Measurements from ENCODE around the gene ADRB2. TPM values are rescaled to one million over a fixed set of nuclear protein-coding genes. Genes with fewer than 3 reads are reported as not detected.

Gene ADRB2
- total and polyA plus RNA-seq, 10 of the 15 experiments (the other 5 are each of a cell fraction or from before 2014, with no cell fraction given) = 0.03 to 0.34 (median 0.18) TPM; not detected in 1

- H3K4me1 ChIP-seq (ENCODE audit: control insufficient read depth, insufficient read depth, low read length) = no peaks in the 10 kb centered on the region
- DNase-seq (ENCODE audit: low read depth, low spot score) (no peak), FAIRE-seq (no peak), ATAC-seq (no peak)
- POLR2A ChIA-PET = no interaction called here
- H3K9me3 ChIP-seq (replicated peaks; ENCODE audit: control insufficient read depth, insufficient read depth, low read length) = no peaks in the 10 kb centered on the region
- intact Hi-C loops (cut with micrococcal nuclease; ENCODE audit: unreplicated experiment) = no loop called here
- no peaks in the 10 kb centered on the region for H3K79me2 ChIP-seq (ENCODE audit: control insufficient read depth, insufficient read depth, low read length)
- H3K4me3 ChIP-seq = no peak overlapping the region
- H3K27ac ChIP-seq (ENCODE audit: control insufficient read depth, insufficient read depth) = no peak overlapping the region
- BruUV-seq (replicated peaks) = no TSS peak
- H3K36me3 ChIP-seq (ENCODE audit: control insufficient read depth in 2 of 2, insufficient read depth in 2 of 2, low read length in 1 of 2) = no peaks in the 10 kb centered on the region
- SMC1A ChIA-PET (ENCODE audit: uncharacterized antibody, unreplicated experiment) = no interaction called here
- WGBS (ENCODE audit: insufficient coverage, insufficient replicate concordance, low lambda C conversion rate, missing lambda C conversion rate) = 10% methylated on average over 2 of the region's 2 CpGs
- no peak for TF ChIP-seq RUNX3 (IDR thresholded peaks at IDR 0.05; ENCODE audit: low read length)
- no peak overlapping the region for H2AFZ ChIP-seq (ENCODE audit: control insufficient read depth, low read depth, low read length)
- H3K4me2 ChIP-seq (ENCODE audit: control insufficient read depth, insufficient read depth) = no peak overlapping the region
- no peaks in the 10 kb centered on the region for H4K20me1 ChIP-seq (ENCODE audit: control insufficient read depth, insufficient read depth)
- CTCF ChIA-PET = no interaction called here
- H3K27me3 ChIP-seq (replicated peaks in 1 of 2; ENCODE audit: control insufficient read depth in 2 of 2, insufficient read depth in 2 of 2, low read length in 1 of 2) = no peaks in the 10 kb centered on the region; a peak in 1 of 4 replicates
- RAD21 ChIA-PET (ENCODE audit: unreplicated experiment) = no interaction called here
- H3K9ac ChIP-seq (ENCODE audit: control insufficient read depth, insufficient read depth, low read length) = no peak overlapping the region
- in situ Hi-C loops (cut with MboI) = no loop called here
Measured at GRCh38 chr5:148856009-148856367, 29.6 kb downstream of the ADRB2 start.

DNA sequence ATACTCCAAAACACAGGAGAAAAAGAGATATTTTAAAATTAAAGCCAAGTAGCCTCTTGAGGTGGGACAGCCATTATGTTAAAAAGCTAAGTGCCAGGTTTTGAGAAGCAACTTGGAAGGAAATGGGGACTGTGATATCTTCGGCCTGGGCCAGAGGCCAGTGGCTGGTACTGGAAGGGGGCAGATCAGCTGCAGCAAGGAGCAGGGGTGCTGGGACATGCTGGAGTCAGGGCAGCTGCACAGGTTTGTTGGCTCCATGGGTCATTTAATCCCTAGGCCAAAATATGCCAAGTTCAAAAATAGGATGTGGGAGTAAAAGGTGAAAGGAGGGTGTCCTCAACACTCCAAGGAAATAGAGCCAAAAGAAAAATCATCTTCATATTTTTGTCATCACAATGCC is 30.0 kb downstream of the ADRB2 start:
- ATAC-seq (no peak), FAIRE-seq (no peak), DNase-seq (ENCODE audit: low read depth, low spot score) (no peak)
- Histone ChIP-seq H4K20me1 (ENCODE audit: control insufficient read depth, insufficient read depth) (no peaks in the 10 kb centered on the region), H3K9ac (ENCODE audit: control insufficient read depth, insufficient read depth, low read length) (no peak overlapping the region), H3K36me3 (ENCODE audit: control insufficient read depth in 2 of 2, insufficient read depth in 2 of 2, low read length in 1 of 2) (no peaks in the 10 kb centered on the region), H3K27ac (ENCODE audit: control insufficient read depth, insufficient read depth) (no peak overlapping the region), H3K4me3 (no peak overlapping the region), H3K4me1 (ENCODE audit: control insufficient read depth, insufficient read depth, low read length) (no peaks in the 10 kb centered on the region), H3K9me3 (replicated peaks; ENCODE audit: control insufficient read depth, insufficient read depth, low read length) (no peaks in the 10 kb centered on the region), H2AFZ (ENCODE audit: control insufficient read depth, low read depth, low read length) (no peak overlapping the region), H3K27me3 (replicated peaks in 1 of 2; ENCODE audit: control insufficient read depth in 2 of 2, insufficient read depth in 2 of 2, low read length in 1 of 2) (no peaks in the 10 kb centered on the region; a peak in 1 of 4 replicates), H3K4me2 (ENCODE audit: control insufficient read depth, insufficient read depth) (no peak overlapping the region), H3K79me2 (ENCODE audit: control insufficient read depth, insufficient read depth, low read length) (no peaks in the 10 kb centered on the region)
- RAD21 ChIA-PET (ENCODE audit: unreplicated experiment) = no interaction called here
- no TSS peak for BruUV-seq (replicated peaks)
- SMC1A ChIA-PET (ENCODE audit: uncharacterized antibody, unreplicated experiment) = no interaction called here
- intact Hi-C loops (cut with micrococcal nuclease; ENCODE audit: unreplicated experiment) (no loop called here), in situ Hi-C loops (cut with MboI) (no loop called here)
- CTCF ChIA-PET = no interaction called here
- 96% methylated on average over 1 of the region's 1 CpG for WGBS (ENCODE audit: insufficient coverage, insufficient replicate concordance, low lambda C conversion rate, missing lambda C conversion rate)
- TF ChIP-seq NFYA (IDR thresholded peaks at IDR 0.05; ENCODE audit: borderline replicate concordance, low read depth, low read length) (no peak), CBX5 (IDR thresholded peaks at IDR 0.05; ENCODE audit: low read depth) (no peak), CREB1 (IDR thresholded peaks at IDR 0.05; ENCODE audit: low read depth) (no peak), RUNX3 (IDR thresholded peaks at IDR 0.05; ENCODE audit: low read length) (no peak), BACH1 (IDR thresholded peaks at IDR 0.05; ENCODE audit: borderline replicate concordance) (no peak), E2F4 (IDR thresholded peaks at IDR 0.05; ENCODE audit: low read depth, low read length) (no peak), HCFC1 (IDR thresholded peaks at IDR 0.05; ENCODE audit: low read length) (no peak), TARDBP (IDR thresholded peaks at IDR 0.05; ENCODE audit: borderline replicate concordance) (no peak), SMARCA5 (IDR thresholded peaks at IDR 0.05) (no peak)
- POLR2A ChIA-PET = no interaction called here

All from GM12878 (cell line).